Measurements from ENCODE around the gene TMEM63A. TPM values are rescaled to one million over a fixed set of nuclear protein-coding genes. Genes with fewer than 3 reads are reported as not detected.
"Not testable (repeated sequence)": the region's sequence is repeated elsewhere in the genome, so short reads cannot be mapped to it uniquely, and the experiment has no call there.

Gene TMEM63A
- total RNA-seq, 1 donor from 2014 or later, result 153 TPM

DNA sequence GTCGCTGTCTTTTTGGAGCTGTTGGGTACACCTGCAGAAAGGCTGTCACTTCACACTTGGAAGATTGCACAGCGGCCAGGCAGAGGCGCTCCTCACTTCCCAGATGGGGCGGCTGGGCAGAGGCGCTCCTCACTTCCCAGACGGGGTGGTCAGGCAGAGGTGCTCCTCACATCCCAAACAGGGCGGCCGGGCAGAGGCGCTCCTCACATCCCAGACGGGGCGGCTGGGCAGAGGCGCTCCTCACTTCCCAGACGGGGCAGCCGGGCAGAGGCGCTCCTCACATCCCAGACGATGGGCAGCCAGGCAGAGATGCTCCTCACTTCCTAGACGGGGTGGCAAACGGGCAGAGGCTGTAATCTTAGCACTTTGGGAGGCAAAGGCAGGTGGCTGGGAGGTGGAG lies 86.1 kb downstream of the TMEM63A start:
- not testable (repeated sequence) for DNase-seq (ENCODE audit: low spot score)

Other genes with a start within 250 kb of the TMEM63A start
- 258 TPM for gene ENAH, start 229.3 kb downstream of the TMEM63A start, total RNA-seq
- 292 TPM for gene SRP9, start 104.6 kb downstream of the TMEM63A start, total RNA-seq
- 231 TPM for gene EPHX1, start 72.3 kb downstream of the TMEM63A start, total RNA-seq
- gene LEFTY1, start 6.8 kb upstream of the TMEM63A start, total RNA-seq, result 1.5 TPM
- 71.8 TPM for gene PYCR2, start 41.9 kb upstream of the TMEM63A start, total RNA-seq
- gene LEFTY2, start 58.8 kb upstream of the TMEM63A start, total RNA-seq, result 0.23 TPM
- 15.0 TPM for gene SDE2, start 117.0 kb upstream of the TMEM63A start, total RNA-seq
- gene H3-3A, start 180.3 kb upstream of the TMEM63A start, total RNA-seq, result 492 TPM

All from mucosa of gallbladder (tissue), 1 donor.